Measurements from ENCODE around the gene SYCN. TPM values are rescaled to one million over a fixed set of nuclear protein-coding genes. Genes with fewer than 3 reads are reported as not detected.

The SYCN gene
- total RNA-seq, 1 experiment from 2014 or later = not detected

DNA sequence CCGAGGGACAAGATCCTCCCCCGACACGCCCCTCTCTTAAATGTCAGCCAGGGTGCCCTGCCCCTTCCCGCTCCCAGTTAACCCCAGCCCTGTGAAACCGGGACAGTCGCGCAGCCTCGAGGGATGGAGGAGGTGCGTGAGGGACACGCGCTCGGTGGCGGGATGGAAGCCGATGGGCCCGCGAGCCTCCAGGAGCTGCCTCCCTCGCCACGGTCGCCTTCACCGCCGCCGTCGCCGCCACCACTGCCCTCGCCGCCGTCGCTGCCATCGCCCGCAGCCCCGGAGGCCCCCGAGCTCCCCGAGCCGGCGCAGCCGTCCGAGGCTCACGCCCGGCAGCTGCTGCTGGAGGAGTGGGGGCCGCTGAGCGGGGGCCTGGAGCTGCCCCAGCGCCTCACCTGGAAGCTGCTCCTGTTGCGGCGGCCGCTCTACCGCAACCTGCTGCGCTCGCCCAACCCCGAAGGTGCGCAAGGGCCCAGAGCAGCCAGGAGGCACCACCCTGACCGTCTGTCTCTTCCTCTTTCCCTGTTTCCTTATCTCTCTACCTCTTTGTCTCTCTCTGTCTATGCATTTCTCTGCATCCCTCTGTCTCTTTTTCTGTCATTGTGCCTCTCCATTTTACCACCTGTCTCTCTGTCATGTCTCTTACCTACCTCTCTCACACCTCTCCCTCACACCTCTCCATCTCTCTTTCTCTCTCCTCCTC, 7.1 kb downstream of the SYCN start, which contains the start of gene NCCRP1:
Gene NCCRP1, plus strand, starts transcription at position 105 of the 703 bp plus-strand sequence. Its CDS starts 19 bp downstream, at position 124.
- Histone ChIP-seq H3K9ac (ENCODE audit: low read length) (no peak within 1 kb of the TSS), H3K27ac (ENCODE audit: low read depth, low read length) (no peak within 1 kb of the TSS), H3K4me2 (ENCODE audit: low read length) (no peak within 1 kb of the TSS), H3K27me3 (ENCODE audit: insufficient read depth, low read length) (no peaks in the 10 kb centered on the region), H3K9me2 (ENCODE audit: insufficient read depth) (no peaks in the 10 kb centered on the region), H3K36me3 (ENCODE audit: control insufficient read depth in 1 of 2, insufficient read depth in 2 of 2, low read length in 2 of 2) (no peaks in the 10 kb centered on the region), H3K79me2 (ENCODE audit: insufficient read depth, low read length) (no peaks in the 10 kb centered on the region), H2AFZ (ENCODE audit: low read depth, low read length, poor library complexity, severe bottlenecking) (no peak within 1 kb of the TSS), H3K4me1 (ENCODE audit: control insufficient read depth in 1 of 2, insufficient read depth in 2 of 2, low read length in 2 of 2) (peaks cover 5 to 34% of the 10 kb centered on the region in 2 experiments; a peak in 3 of 4 replicates), H3K4me3 (replicated peaks in 1 of 2; ENCODE audit: low read depth in 1 of 2, low read length in 2 of 2) (no peak within 1 kb of the TSS), H3K9me3 (ENCODE audit: control insufficient read depth in 1 of 2, insufficient read depth in 1 of 2, low read depth in 1 of 2, low read length in 2 of 2) (no peaks in the 10 kb centered on the region), H4K20me1 (ENCODE audit: insufficient read depth) (no peaks in the 10 kb centered on the region)
- intact Hi-C loops (cut with micrococcal nuclease) = no loop called here
- no peak for ATAC-seq
- no peak for DNase-seq (ENCODE audit: low read depth, low spot score)
- ChIA-PET RAD21 (ENCODE audit: low non-redundant PET in 1 of 2, low total read pairs in 2 of 2, uncharacterized antibody in 2 of 2, unreplicated experiment in 2 of 2) (no interaction called here), CTCF (no interaction called here), POLR2A (no interaction called here)
- no TSS peak for BruUV-seq (replicated peaks)
- no peak for TF ChIP-seq POLR2AphosphoS5 (IDR thresholded peaks at IDR 0.05; ENCODE audit: low read depth, low read length)
- TF ChIP-seq, protein P1, sequence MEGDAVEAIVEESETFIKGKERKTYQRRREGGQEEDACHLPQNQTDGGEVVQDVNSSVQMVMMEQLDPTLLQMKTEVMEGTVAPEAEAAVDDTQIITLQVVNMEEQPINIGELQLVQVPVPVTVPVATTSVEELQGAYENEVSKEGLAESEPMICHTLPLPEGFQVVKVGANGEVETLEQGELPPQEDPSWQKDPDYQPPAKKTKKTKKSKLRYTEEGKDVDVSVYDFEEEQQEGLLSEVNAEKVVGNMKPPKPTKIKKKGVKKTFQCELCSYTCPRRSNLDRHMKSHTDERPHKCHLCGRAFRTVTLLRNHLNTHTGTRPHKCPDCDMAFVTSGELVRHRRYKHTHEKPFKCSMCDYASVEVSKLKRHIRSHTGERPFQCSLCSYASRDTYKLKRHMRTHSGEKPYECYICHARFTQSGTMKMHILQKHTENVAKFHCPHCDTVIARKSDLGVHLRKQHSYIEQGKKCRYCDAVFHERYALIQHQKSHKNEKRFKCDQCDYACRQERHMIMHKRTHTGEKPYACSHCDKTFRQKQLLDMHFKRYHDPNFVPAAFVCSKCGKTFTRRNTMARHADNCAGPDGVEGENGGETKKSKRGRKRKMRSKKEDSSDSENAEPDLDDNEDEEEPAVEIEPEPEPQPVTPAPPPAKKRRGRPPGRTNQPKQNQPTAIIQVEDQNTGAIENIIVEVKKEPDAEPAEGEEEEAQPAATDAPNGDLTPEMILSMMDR (IDR thresholded peaks at IDR 0.05 in 2 of 3, conservative IDR thresholded peaks at IDR 0.05 in 1 of 3; ENCODE audit: borderline replicate concordance in 1 of 3, insufficient read depth in 1 of 3, low read depth in 2 of 3, low read length in 2 of 3) = no peak

DNA sequence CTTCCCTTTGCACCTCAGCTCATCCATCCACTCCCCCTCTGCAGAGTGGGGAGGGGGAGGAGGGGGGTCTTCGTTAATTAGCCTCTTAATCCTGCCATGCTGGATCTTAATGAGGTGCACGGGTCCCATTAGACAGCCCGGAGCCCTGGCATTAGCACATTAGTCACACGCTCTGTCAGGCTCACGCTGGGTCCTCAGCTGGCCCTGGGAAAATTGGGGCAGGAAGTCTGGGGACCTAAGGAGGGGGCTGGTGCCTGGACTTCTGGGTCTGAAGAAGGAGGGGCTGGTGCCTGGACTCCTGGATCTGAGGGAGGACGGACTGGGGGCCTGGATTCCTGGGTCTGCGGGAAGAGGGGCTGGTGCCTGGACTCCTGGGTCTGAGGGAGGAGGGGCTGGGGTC, 7.7 kb downstream of the SYCN start:
- intact Hi-C loops (cut with micrococcal nuclease) = no loop called here
- H2AFZ ChIP-seq (ENCODE audit: low read depth, low read length, poor library complexity, severe bottlenecking) = no peak overlapping the region
- no peak for TF ChIP-seq POLR2A (IDR thresholded peaks at IDR 0.05; ENCODE audit: borderline replicate concordance, extremely low read depth, insufficient read depth, insufficient read length)
- no peak for TF ChIP-seq JUND (IDR thresholded peaks at IDR 0.05)
- TF ChIP-seq ZFX (IDR thresholded peaks at IDR 0.05) = no peak
- TF ChIP-seq, protein P2, sequence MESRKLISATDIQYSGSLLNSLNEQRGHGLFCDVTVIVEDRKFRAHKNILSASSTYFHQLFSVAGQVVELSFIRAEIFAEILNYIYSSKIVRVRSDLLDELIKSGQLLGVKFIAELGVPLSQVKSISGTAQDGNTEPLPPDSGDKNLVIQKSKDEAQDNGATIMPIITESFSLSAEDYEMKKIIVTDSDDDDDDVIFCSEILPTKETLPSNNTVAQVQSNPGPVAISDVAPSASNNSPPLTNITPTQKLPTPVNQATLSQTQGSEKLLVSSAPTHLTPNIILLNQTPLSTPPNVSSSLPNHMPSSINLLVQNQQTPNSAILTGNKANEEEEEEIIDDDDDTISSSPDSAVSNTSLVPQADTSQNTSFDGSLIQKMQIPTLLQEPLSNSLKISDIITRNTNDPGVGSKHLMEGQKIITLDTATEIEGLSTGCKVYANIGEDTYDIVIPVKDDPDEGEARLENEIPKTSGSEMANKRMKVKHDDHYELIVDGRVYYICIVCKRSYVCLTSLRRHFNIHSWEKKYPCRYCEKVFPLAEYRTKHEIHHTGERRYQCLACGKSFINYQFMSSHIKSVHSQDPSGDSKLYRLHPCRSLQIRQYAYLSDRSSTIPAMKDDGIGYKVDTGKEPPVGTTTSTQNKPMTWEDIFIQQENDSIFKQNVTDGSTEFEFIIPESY (IDR thresholded peaks at IDR 0.05; ENCODE audit: extremely low read depth, insufficient replicate concordance, low read length) = no peak
- H3K27me3 ChIP-seq (ENCODE audit: insufficient read depth, low read length) = no peaks in the 10 kb centered on the region
- ATAC-seq (no peak), DNase-seq (ENCODE audit: low read depth, low spot score) (no peak)
- ChIA-PET POLR2A (no interaction called here), RAD21 (ENCODE audit: low non-redundant PET in 1 of 2, low total read pairs in 2 of 2, uncharacterized antibody in 2 of 2, unreplicated experiment in 2 of 2) (no interaction called here), CTCF (interaction anchor here (1.2 kb wide), 1 partner anchor 74 kb away, joined by 4 read pairs; no protein-coding TSS in a partner anchor)
- no peak overlapping the region for H3K9ac ChIP-seq (ENCODE audit: low read length)
- no peaks in the 10 kb centered on the region for H3K79me2 ChIP-seq (ENCODE audit: insufficient read depth, low read length)
- no TSS peak for BruUV-seq (replicated peaks)
- H3K9me2 ChIP-seq (ENCODE audit: insufficient read depth) = no peaks in the 10 kb centered on the region
- H3K4me1 ChIP-seq (ENCODE audit: control insufficient read depth in 1 of 2, insufficient read depth in 2 of 2, low read length in 2 of 2) = peaks cover 0 to 27% of the 10 kb centered on the region in 2 experiments; a peak in 2 of 4 replicates
- no peak overlapping the region for H3K27ac ChIP-seq (ENCODE audit: low read depth, low read length)
- no peaks in the 10 kb centered on the region for H3K36me3 ChIP-seq (ENCODE audit: control insufficient read depth in 1 of 2, insufficient read depth in 2 of 2, low read length in 2 of 2)
- no peak overlapping the region for H3K4me3 ChIP-seq (replicated peaks in 1 of 2; ENCODE audit: low read depth in 1 of 2, low read length in 2 of 2)
- H4K20me1 ChIP-seq (ENCODE audit: insufficient read depth) = no peaks in the 10 kb centered on the region
- no peaks in the 10 kb centered on the region for H3K9me3 ChIP-seq (ENCODE audit: control insufficient read depth in 1 of 2, insufficient read depth in 1 of 2, low read depth in 1 of 2, low read length in 2 of 2)
- H3K4me2 ChIP-seq (ENCODE audit: low read length) = no peak overlapping the region

Measured in HCT116 (cell line).